Thoracic aorta (tissue), 2 donors: ENCODE results near the gene ZBTB16. TPM values are rescaled to one million over a fixed set of nuclear protein-coding genes. Genes with fewer than 3 reads are reported as not detected.

Experiments used
- ATAC-seq: fragments of 150-250 bp; one replicate; pipeline ENCODE4 v1.8.0; 2017; ENCODE audit warnings: low read depth; ENCODE audit not compliant: insufficient number of reproducible peaks, low FRiP score
- DNase-seq: peaks from one replicate; pipeline ENCODE4 v3.0.0-alpha.2; 2020; ENCODE audit warnings: low spot score
- H3K27ac ChIP-seq, 2 donors: fragments of 200-600 bp; sonication (generic); 1 replicate in 1 of 2; 2 replicates in 1 of 2; pipeline ENCODE4 v1.5.1; 2016; ENCODE audit warnings: mild to moderate bottlenecking in 2 of 2, moderate library complexity in 2 of 2
- H3K27me3 ChIP-seq: fragments of 200-600 bp; sonication (generic); replicated peaks from 2 replicates; pipeline ENCODE4 v1.6.0; 2016; ENCODE audit warnings: mild to moderate bottlenecking; ENCODE audit not compliant: insufficient read depth
- H3K36me3 ChIP-seq: fragments of 200-600 bp; sonication (generic); one replicate; pipeline ENCODE4 v1.5.1; 2016
- H3K4me1 ChIP-seq, 2 donors: fragments of 200-600 bp; sonication (generic); 1 replicate in 1 of 2; 2 replicates in 1 of 2; pipeline versions ENCODE4 v1.5.1 to v1.6.0; 2016; ENCODE audit warnings: low read depth in 2 of 2, mild to moderate bottlenecking in 1 of 2; ENCODE audit not compliant: control insufficient read depth in 1 of 2
- H3K4me3 ChIP-seq: fragments of 200-600 bp; sonication (generic); 2 replicates; pipeline ENCODE4 v1.5.1; 2016; ENCODE audit warnings: mild to moderate bottlenecking
- H3K9me3 ChIP-seq: fragments of 200-600 bp; sonication (generic); 2 replicates; pipeline ENCODE4 v1.5.1; 2016
- CTCF ChIP-seq: fragments of 200-600 bp; sonication (generic); IDR thresholded peaks from one replicate; pipeline ENCODE4 v1.5.1; 2019; ENCODE audit warnings: antibody characterized with exemption
- total RNA-seq, 2 donors: library from RNA; depleted of rRNA; stranded (reverse); fragments of >200 nt; gene quantifications; one replicate each; pipeline versions ENCODE4 v1.1.0 to v1.2.3, GENCODE V29; 2016

ZBTB16 gene
- total RNA-seq, 2 donors from 2014 or later: 314 to 545 TPM

GRCh38 chr11:114273071-114273470 is 213.6 kb downstream of the ZBTB16 start:
- TF ChIP-seq CTCF: no peak
- peaks cover 3% of the 10 kb centered on the region for H3K36me3 ChIP-seq
- no peaks in the 10 kb centered on the region for H3K27me3 ChIP-seq
- ATAC-seq (no peak), DNase-seq (no peak)
- no peaks in the 10 kb centered on the region for H3K9me3 ChIP-seq
- peaks cover 8 to 10% of the 10 kb centered on the region in 2 donors for H3K4me1 ChIP-seq
- H3K4me3 ChIP-seq: no peak overlapping the region
- no peak overlapping the region for H3K27ac ChIP-seq

- Histone ChIP-seq H3K4me3 (no peak overlapping the region), H3K9me3 (no peaks in the 10 kb centered on the region), H3K27ac (no peak overlapping the region), H3K36me3 (peaks cover 3% of the 10 kb centered on the region), H3K27me3 (no peaks in the 10 kb centered on the region), H3K4me1 (peaks cover 8 to 10% of the 10 kb centered on the region in 2 donors)
- TF ChIP-seq CTCF: no peak
- ATAC-seq: no peak
- no peak for DNase-seq
These were observed 214.6 kb downstream of the ZBTB16 start for GRCh38 chr11:114273890-114274635.

GRCh38 chr11:114274637-114275036 is 215.1 kb downstream of the ZBTB16 start:
- H3K4me1 ChIP-seq: peaks cover 8 to 12% of the 10 kb centered on the region in 2 donors
- no peak for ATAC-seq
- TF ChIP-seq CTCF: no peak

GRCh38 chr11:114275280-114275679 is 215.8 kb downstream of the ZBTB16 start:
- Histone ChIP-seq H3K4me1 (peaks cover 10 to 19% of the 10 kb centered on the region in 2 donors), H3K9me3 (no peaks in the 10 kb centered on the region), H3K4me3 (no peak overlapping the region), H3K27ac (no peak overlapping the region), H3K27me3 (no peaks in the 10 kb centered on the region), H3K36me3 (peaks cover 2% of the 10 kb centered on the region)
- ATAC-seq: no peak
- TF ChIP-seq CTCF: no peak
- DNase-seq: no peak

More at GRCh38 chr11:114274637-114275036, 215.1 kb downstream of the ZBTB16 start:
- Histone ChIP-seq H3K9me3 (no peaks in the 10 kb centered on the region), H3K36me3 (peaks cover 3% of the 10 kb centered on the region), H3K4me3 (no peak overlapping the region), H3K27me3 (no peaks in the 10 kb centered on the region), H3K27ac (no peak overlapping the region)
- DNase-seq: no peak

GRCh38 chr11:114276077-114276476 is 216.6 kb downstream of the ZBTB16 start:
- Histone ChIP-seq H3K9me3 (no peaks in the 10 kb centered on the region), H3K36me3 (no peaks in the 10 kb centered on the region), H3K27me3 (no peaks in the 10 kb centered on the region), H3K4me1 (peaks cover 15 to 27% of the 10 kb centered on the region in 2 donors), H3K4me3 (no peak overlapping the region), H3K27ac (no peak overlapping the region)
- DNase-seq: no peak
- no peak for ATAC-seq
- TF ChIP-seq CTCF: no peak
